GM12864 (cell line): ENCODE measurements around the gene NRG2.

Experiments used
- DNase-seq: peaks from one replicate; pipeline ENCODE4 v3.0.0-alpha.2; 2011; ENCODE audit warnings: low read depth
- H3K4me3 ChIP-seq: 2 replicates; pipeline ENCODE4 v1.5.1; 2011; ENCODE audit warnings: mild to moderate bottlenecking, low read depth, low read length, control low read depth
- TF ChIP-seq, protein P1 (sequence below): IDR thresholded peaks from 2 replicates; pipeline ENCODE4 v1.5.1; 2011; ENCODE audit warnings: low read depth, mild to moderate bottlenecking, moderate library complexity, low read length, control low read depth, inconsistent platforms; ENCODE audit errors: missing control alignments

NRG2 gene

DNA sequence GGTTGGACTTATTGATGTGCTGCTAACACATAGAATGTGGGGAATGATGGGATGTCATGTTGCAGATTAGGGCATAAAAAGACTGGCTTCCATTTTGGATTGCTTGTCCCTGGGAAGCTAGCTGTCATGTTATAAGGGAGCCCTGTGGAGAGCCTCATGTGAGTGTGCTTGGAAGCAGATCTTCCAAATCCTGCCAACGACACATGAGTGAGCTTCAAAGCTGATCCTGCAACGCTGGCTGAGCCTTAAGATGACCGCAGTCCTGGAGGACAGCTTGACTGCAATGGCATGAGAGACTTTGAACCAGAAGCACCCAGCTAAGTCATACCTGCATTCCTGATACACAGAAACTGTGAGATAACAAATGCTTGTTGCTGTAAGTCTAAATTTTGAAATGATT, 63.6 kb downstream of the NRG2 start:
- TF ChIP-seq, protein P1, sequence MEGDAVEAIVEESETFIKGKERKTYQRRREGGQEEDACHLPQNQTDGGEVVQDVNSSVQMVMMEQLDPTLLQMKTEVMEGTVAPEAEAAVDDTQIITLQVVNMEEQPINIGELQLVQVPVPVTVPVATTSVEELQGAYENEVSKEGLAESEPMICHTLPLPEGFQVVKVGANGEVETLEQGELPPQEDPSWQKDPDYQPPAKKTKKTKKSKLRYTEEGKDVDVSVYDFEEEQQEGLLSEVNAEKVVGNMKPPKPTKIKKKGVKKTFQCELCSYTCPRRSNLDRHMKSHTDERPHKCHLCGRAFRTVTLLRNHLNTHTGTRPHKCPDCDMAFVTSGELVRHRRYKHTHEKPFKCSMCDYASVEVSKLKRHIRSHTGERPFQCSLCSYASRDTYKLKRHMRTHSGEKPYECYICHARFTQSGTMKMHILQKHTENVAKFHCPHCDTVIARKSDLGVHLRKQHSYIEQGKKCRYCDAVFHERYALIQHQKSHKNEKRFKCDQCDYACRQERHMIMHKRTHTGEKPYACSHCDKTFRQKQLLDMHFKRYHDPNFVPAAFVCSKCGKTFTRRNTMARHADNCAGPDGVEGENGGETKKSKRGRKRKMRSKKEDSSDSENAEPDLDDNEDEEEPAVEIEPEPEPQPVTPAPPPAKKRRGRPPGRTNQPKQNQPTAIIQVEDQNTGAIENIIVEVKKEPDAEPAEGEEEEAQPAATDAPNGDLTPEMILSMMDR: no peak
- no peak overlapping the region for H3K4me3 ChIP-seq
- no peak for DNase-seq

DNA sequence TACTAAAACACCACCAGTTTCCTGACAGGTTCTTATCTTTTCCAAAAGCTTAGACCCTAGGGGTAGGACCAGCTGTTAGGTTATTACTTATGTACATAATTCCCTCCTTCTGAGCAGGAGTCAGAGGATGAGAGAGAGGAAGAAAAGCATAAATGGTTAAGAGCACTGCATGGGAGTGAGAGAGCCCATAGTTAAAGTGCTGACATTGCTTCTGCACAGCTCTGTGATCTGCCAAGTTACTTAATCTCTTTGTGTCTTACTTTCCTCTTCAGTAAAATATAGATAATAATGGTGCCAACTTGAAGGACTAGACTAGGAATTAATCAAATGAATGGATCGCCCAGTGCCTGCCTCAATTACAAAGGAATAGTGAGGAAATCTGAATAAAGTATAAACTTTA, 66.4 kb downstream of the NRG2 start:
- DNase-seq: no peak
- H3K4me3 ChIP-seq: no peak overlapping the region
- TF ChIP-seq, protein P1: no peak

DNA sequence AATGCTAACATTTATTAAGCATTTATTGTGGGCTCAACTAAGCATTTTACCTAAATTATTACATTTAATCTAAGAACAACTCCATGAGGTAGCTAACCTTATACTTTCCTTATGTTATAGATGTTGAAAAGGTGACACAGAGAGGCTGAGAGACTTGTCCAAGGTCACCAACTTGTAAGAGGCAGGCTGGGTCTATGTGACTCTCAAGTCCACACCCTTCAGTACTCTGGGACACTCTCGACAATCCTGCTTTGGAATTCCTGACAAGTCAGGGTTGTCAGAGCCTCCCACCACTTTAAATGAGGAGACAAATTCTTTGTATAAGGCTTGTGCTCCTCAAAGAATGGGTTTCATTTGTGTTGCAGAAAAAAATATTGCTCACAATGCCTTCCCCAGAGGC, 67.2 kb downstream of the NRG2 start:
- TF ChIP-seq, protein P1: no peak
- DNase-seq: no peak

DNA sequence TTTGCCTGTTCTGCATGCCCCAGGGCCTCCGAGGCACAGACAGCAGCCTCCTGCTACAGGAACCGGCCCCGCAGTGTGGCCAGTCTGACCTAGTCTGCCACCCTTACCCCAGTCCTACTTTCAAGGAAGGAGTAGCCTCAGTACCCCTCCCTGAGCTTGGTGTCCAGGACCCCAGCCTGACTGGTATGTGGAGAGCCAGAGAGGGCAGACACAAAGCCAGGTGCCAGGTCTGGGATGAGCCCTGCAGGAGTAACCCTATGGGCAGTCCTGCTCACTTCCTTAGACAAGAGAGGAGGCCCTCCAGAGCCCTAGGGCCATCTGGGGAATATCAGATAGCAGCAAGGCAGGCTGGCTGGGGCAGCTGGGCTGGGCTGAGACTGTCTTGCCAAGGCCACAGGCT, 67.8 kb downstream of the NRG2 start:
- no peak for DNase-seq
- TF ChIP-seq, protein P1: no peak
- no peak overlapping the region for H3K4me3 ChIP-seq

More for the DNA sequence above, 67.2 kb downstream of the NRG2 start:
- no peak overlapping the region for H3K4me3 ChIP-seq

DNA sequence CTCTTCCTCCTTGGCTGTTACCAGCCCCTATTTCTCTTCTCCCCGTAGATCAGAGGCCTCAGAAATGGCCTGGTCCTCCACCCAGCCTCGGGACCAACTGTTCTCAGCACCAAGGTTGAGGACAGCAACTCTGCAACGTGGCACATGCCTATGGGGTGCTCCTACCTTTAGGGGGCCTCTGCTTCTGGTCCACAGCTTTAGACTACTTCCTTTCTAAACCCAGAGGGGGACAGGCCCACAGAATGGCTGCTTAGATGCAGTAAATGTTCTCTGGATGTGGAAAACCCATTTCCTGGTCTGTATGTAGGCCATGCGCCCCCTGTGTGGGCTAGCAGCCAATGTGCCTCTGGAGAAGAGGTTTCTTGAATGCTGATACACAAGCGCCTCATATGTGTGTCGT, 68.4 kb downstream of the NRG2 start:
- H3K4me3 ChIP-seq: no peak overlapping the region
- TF ChIP-seq, protein P1: no peak
- DNase-seq: no peak

DNA sequence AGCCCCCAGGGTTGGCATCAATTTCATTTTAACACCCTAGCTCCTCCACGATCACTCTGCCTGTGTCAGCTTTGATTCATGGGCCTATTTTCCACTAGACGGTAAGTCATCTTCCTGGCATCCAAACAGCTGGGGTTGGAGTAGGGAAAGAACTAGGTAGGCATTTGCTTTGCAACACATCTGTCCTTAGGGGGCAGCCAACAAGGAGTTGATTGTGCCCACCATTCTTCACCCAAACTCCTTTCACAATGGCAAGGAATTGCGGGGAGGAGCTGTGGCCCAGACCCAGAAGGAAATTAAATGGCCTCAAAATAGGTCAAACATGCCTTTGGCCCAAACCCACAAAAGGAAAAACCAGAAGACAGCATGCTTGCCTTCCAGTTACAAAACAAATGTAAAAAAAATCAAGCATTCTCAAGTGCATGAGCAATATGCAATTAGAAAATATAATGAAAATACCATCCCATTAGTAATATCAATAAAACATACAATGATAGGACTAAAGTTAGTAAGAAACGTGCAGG, 71.8 kb downstream of the NRG2 start:
- no peak overlapping the region for H3K4me3 ChIP-seq
- TF ChIP-seq, protein P1: no peak

DNA sequence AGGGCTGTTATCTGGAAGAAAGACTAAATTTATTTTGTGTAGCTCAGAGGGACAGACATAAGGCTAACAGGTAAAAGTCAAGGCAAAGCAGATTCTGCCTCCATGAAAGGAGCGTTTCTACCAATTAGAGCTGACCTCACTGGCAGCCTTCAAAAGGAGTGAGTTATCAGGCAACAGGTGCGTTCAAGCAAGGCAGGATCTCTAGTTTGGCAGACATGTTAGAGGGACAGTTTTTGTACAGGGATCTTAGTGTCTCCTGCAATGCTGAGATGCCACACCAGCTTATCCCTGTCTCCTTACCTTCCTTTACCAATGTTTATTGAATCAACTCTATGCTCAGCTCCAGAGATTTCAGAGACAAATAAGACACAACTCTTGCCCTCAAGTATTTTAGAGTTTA, 73.8 kb downstream of the NRG2 start:
- TF ChIP-seq, protein P1: no peak
- DNase-seq: no peak
- no peak overlapping the region for H3K4me3 ChIP-seq

More for the DNA sequence above, 71.8 kb downstream of the NRG2 start:
- DNase-seq: no peak
